ENCODE data around the gene MINDY1. TPM values are rescaled to one million over a fixed set of nuclear protein-coding genes. Genes with fewer than 3 reads are reported as not detected.

The MINDY1 gene
- total RNA-seq, 1 donor from 2014 or later: 16.8 TPM

- DNase-seq (ENCODE audit: low spot score): no peak
- no peak overlapping the region for H3K27ac Mint-ChIP-seq
- H3K9me3 Mint-ChIP-seq: no peaks in the 10 kb centered on the region
- intact Hi-C loops (cut with micrococcal nuclease): loop anchor here (1.0 kb wide), 1 partner anchor 17 kb away; no protein-coding TSS in a partner anchor
- no peaks in the 10 kb centered on the region for H3K27me3 Mint-ChIP-seq (ENCODE audit: low read depth)
- peaks cover 26% of the 10 kb centered on the region for H3K36me3 Mint-ChIP-seq (ENCODE audit: low read depth)
- H3K4me3 Mint-ChIP-seq (ENCODE audit: low read depth): no peak overlapping the region
- H3K4me1 Mint-ChIP-seq (ENCODE audit: low read depth): peaks cover 12% of the 10 kb centered on the region
Observed at GRCh38 chr1:150995896-150996295, 10.8 kb downstream of the MINDY1 start.

DNA sequence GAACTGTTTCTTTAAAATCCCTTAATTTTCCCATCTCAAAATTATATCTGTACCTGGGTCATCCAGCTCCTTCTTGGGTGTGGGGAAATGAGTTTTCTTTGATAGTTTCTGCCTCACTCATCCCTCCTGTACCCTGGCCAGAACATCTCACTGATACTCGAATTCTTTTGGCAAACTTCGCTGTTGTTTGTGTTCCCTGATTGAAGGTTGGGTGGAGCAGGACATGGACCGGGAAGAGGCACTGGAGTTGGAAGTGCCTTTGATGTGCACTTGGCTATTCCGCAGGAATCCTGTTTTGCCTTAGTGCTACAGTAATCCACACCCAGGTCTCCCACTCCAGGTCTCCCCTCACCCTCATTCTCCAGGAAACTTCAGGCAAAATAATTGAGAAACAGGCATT lies 11.2 kb downstream of the MINDY1 start:
- no peak for DNase-seq (ENCODE audit: low spot score)
- peaks cover 8% of the 10 kb centered on the region for H3K4me1 Mint-ChIP-seq (ENCODE audit: low read depth)
- H3K36me3 Mint-ChIP-seq (ENCODE audit: low read depth): peaks cover 21% of the 10 kb centered on the region
- no peaks in the 10 kb centered on the region for H3K9me3 Mint-ChIP-seq
- intact Hi-C loops (cut with micrococcal nuclease): no loop called here
- no peak overlapping the region for H3K4me3 Mint-ChIP-seq (ENCODE audit: low read depth)
- no peak overlapping the region for H3K27ac Mint-ChIP-seq
- no peaks in the 10 kb centered on the region for H3K27me3 Mint-ChIP-seq (ENCODE audit: low read depth)

- Mint-ChIP-seq H3K27me3 (ENCODE audit: low read depth) (no peaks in the 10 kb centered on the region), H3K4me1 (ENCODE audit: low read depth) (peaks cover 5% of the 10 kb centered on the region), H3K36me3 (ENCODE audit: low read depth) (peaks cover 16% of the 10 kb centered on the region), H3K9me3 (no peaks in the 10 kb centered on the region), H3K4me3 (ENCODE audit: low read depth) (no peak overlapping the region), H3K27ac (no peak overlapping the region)
- DNase-seq (ENCODE audit: low spot score): no peak
- intact Hi-C loops (cut with micrococcal nuclease): no loop called here
Observed at GRCh38 chr1:150994248-150994647, 12.5 kb downstream of the MINDY1 start.

DNA sequence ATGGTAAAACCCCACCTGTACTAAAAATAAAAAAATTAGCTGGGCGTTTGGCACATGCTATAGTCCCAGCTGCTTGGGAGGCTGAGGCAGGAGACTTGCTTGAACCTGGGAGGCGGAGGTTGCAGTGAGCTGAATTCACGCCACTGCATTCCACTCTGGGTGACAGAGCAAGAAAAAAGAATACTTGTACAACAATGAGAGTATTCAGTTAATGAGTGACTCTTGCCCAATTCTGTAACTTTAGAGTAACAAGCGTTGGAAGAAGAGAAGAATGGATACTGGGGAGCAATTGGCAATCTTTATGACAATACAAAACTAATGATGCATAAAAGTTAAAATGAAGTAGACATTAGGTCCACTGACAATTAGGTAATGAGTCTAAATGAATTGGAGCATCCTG lies 14.1 kb downstream of the MINDY1 start:
- DNase-seq (ENCODE audit: low spot score): no peak
- Mint-ChIP-seq H3K27ac (no peak overlapping the region), H3K9me3 (no peaks in the 10 kb centered on the region), H3K4me1 (ENCODE audit: low read depth) (peaks cover 5% of the 10 kb centered on the region), H3K4me3 (ENCODE audit: low read depth) (no peak overlapping the region), H3K36me3 (ENCODE audit: low read depth) (peaks cover 6% of the 10 kb centered on the region), H3K27me3 (ENCODE audit: low read depth) (no peaks in the 10 kb centered on the region)
- intact Hi-C loops (cut with micrococcal nuclease): no loop called here

GRCh38 chr1:150987924-150988323 lies 18.8 kb downstream of the MINDY1 start:
- H3K4me1 Mint-ChIP-seq (ENCODE audit: low read depth): no peaks in the 10 kb centered on the region
- H3K27ac Mint-ChIP-seq: no peak overlapping the region
- no peak for DNase-seq (ENCODE audit: low spot score)
- H3K4me3 Mint-ChIP-seq (ENCODE audit: low read depth): no peak overlapping the region
- H3K27me3 Mint-ChIP-seq (ENCODE audit: low read depth): no peaks in the 10 kb centered on the region
- intact Hi-C loops (cut with micrococcal nuclease): no loop called here
- H3K36me3 Mint-ChIP-seq (ENCODE audit: low read depth): no peaks in the 10 kb centered on the region
- H3K9me3 Mint-ChIP-seq: no peaks in the 10 kb centered on the region

GRCh38 chr1:150985179-150985825 lies 21.4 kb downstream of the MINDY1 start:
- no peaks in the 10 kb centered on the region for H3K36me3 Mint-ChIP-seq (ENCODE audit: low read depth)
- no peak overlapping the region for H3K4me3 Mint-ChIP-seq (ENCODE audit: low read depth)
- DNase-seq (ENCODE audit: low spot score): no peak
- no peaks in the 10 kb centered on the region for H3K27me3 Mint-ChIP-seq (ENCODE audit: low read depth)
- H3K4me1 Mint-ChIP-seq (ENCODE audit: low read depth): no peaks in the 10 kb centered on the region
- intact Hi-C loops (cut with micrococcal nuclease): no loop called here
- no peak overlapping the region for H3K27ac Mint-ChIP-seq
- H3K9me3 Mint-ChIP-seq: no peaks in the 10 kb centered on the region

DNA sequence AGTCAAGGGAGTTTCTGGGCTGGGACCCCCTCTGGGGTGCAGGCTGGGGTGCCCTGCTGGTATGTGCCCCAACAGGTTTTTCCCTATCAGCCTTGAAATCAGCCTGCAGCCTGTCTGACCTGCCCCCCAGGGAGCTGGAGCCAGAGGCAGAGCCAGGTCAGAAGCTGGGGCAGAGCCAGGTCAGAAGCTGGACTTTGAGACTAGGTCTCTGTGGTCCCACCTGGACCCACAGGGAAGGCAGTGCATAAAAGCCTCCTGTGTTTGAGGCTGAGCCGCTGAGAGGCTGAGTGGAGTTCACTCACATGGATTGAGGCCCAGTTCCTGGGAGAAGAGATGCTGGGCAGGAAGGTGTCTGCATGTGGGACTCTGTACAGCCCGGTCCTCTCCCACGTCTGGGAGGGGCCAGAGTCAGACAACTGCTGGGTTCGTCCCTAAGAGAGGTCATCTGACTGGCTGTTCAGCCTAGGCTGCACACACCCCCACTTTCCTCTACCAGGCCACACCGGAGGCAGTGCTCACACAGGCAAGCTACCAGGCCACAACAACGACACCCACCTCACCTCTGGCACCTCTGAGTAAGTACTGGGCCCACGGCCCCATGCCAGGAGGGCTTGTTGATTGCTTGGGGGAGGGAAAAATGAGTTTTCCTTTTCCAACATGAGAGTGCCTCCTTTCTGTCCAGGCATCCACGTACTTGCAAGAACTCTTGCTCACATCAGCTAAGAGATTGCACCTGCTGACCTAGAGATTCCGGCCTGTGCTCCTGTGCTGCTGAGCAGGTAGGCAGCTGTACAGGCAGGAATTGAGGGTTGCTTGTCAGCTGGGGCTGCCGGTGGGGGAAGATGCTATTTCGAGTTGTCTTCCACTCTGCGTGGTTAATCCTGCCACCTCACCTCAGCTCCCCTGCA lies 24.6 kb downstream of the MINDY1 start, which contains the start of gene ANXA9:
ANXA9 (plus strand) TSS at position 488 of the 908 bp plus-strand sequence. CDS start 814 bp downstream, outside the sequence.
- Mint-ChIP-seq H3K27ac (no peak within 1 kb of the TSS), H3K4me1 (ENCODE audit: low read depth) (peaks cover 11% of the 10 kb centered on the region)

DNA sequence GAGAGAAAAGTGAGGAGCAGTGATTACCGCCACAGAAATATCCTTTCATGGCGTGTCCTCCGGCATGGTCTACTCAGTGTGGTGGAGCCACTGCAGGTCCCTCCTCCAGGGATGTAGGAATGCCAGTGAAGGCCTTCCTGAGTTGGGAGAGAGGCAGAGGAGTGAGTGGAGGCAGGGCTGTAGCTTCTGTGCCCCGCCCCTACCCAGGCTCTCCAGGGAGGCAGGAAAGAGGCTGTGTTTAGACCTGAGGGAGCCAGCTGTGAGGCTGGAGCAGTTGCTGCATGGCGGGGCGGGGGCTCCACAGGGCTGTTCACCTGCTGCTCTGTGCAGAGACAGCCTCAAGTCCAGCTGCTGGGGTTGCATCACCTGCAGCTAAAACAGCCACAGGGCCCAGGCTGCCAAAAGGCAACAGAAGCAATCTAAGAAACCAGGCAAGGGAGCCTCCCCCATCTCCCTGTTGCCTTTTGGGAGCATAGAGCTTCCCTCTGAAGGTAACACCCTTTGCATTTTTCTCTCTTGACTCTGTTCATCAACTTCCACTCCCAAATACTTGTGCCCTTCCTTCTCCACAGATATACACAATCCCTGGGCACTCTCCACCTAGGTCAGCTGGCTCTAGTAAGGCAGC lies 25.4 kb downstream of the MINDY1 start:
- H3K4me3 Mint-ChIP-seq (ENCODE audit: low read depth): no peak overlapping the region
- H3K27ac Mint-ChIP-seq: no peak overlapping the region
- no peaks in the 10 kb centered on the region for H3K9me3 Mint-ChIP-seq
- no peaks in the 10 kb centered on the region for H3K27me3 Mint-ChIP-seq (ENCODE audit: low read depth)
- intact Hi-C loops (cut with micrococcal nuclease): no loop called here
- DNase-seq (ENCODE audit: low spot score): no peak
- no peaks in the 10 kb centered on the region for H3K36me3 Mint-ChIP-seq (ENCODE audit: low read depth)
- peaks cover 19% of the 10 kb centered on the region for H3K4me1 Mint-ChIP-seq (ENCODE audit: low read depth)

More for the DNA sequence above, 24.6 kb downstream of the MINDY1 start, which contains the start of gene ANXA9:
- no peaks in the 10 kb centered on the region for H3K27me3 Mint-ChIP-seq (ENCODE audit: low read depth)
- no peak for DNase-seq (ENCODE audit: low spot score)
- no peaks in the 10 kb centered on the region for H3K36me3 Mint-ChIP-seq (ENCODE audit: low read depth)
- intact Hi-C loops (cut with micrococcal nuclease): no loop called here
- H3K9me3 Mint-ChIP-seq: no peaks in the 10 kb centered on the region
- H3K4me3 Mint-ChIP-seq (ENCODE audit: low read depth): no peak within 1 kb of the TSS

GRCh38 chr1:150979092-150980056 lies 27.3 kb downstream of the MINDY1 start:
- no peaks in the 10 kb centered on the region for H3K36me3 Mint-ChIP-seq (ENCODE audit: low read depth)
- no peaks in the 10 kb centered on the region for H3K9me3 Mint-ChIP-seq
- DNase-seq (ENCODE audit: low spot score): peak; percentile 81
- intact Hi-C loops (cut with micrococcal nuclease): loop anchor here (1.0 to 2.0 kb wide), 3 partner anchors 17 to 419 kb away; partner anchors contain the start of gene GOLPH3L
- peak overlapping the region; percentile 5 for H3K27ac Mint-ChIP-seq
- H3K4me1 Mint-ChIP-seq (ENCODE audit: low read depth): peaks cover 26% of the 10 kb centered on the region
- no peaks in the 10 kb centered on the region for H3K27me3 Mint-ChIP-seq (ENCODE audit: low read depth)
- no peak overlapping the region for H3K4me3 Mint-ChIP-seq (ENCODE audit: low read depth)

DNA sequence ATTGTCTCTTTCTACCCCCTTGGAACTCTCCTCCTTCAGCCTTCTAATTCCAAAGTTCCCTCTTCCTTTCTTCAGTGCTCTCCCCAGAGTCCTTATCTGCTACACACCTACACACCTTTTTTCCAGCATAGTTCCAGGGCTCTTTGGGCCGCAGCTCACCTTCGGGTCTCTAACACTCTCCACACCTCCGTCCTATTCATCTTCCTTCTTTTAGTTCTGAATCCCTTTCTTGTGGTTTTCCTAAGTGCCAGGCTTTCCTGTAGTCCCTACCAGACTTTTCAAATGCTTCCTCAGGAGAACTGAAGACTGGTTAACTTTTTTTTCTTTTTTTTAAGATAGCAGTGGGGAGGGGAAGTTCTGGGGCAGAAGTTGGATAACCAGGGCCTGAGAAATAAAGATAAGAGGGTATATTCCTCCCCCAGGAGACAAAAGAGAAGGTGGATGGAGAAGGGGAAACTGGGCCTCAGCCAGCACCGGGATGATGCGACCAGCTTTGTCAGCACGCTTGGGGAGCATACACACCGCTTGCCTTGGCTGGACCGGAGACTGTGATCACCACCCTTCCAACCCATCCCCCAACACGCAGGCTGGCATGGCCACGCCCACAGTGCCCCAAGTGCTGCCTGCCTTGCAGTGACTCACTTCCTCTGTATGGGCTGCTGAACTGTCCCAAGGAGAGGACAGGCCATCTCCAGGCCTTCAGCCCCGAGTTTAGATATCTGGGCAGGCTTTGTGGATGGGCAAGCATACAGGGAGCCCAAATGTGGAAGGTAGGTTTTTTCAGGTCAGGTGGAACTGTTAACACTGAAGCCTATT lies 29.6 kb downstream of the MINDY1 start:
- no peaks in the 10 kb centered on the region for H3K9me3 Mint-ChIP-seq
- H3K36me3 Mint-ChIP-seq (ENCODE audit: low read depth): peaks cover 15% of the 10 kb centered on the region
- H3K4me1 Mint-ChIP-seq (ENCODE audit: low read depth): peaks cover 38% of the 10 kb centered on the region
- peak; percentile 45 for DNase-seq (ENCODE audit: low spot score)
- H3K27me3 Mint-ChIP-seq (ENCODE audit: low read depth): no peaks in the 10 kb centered on the region
- intact Hi-C loops (cut with micrococcal nuclease): loop anchor here (1.0 kb wide), 1 partner anchor 29 kb away; the partner anchor contains the start of gene MINDY1
- peak overlapping the region; percentile 69 for H3K4me3 Mint-ChIP-seq (ENCODE audit: low read depth)
- peak overlapping the region; percentile 78 for H3K27ac Mint-ChIP-seq

DNA sequence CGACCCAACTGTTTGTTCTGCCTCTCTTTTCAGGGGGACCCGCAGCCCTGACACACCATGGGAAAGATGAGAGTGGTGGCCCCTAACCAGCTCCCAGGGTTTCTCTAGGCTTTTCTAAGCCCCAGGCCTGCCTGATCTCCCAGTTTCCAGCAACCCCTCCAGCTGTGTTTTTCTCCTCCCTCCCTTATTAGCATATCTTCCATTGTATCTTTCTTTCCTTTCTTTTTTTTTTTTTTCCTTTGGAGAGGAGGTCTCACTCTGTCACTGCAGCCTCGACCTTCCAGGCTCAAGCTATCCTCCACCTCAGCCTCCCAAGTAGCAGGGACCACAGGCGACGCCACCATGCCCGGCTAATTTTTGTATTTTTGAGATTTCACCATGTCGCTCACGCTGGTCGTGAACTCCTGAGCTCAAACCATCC lies 30.3 kb downstream of the MINDY1 start:
- intact Hi-C loops (cut with micrococcal nuclease): no loop called here
- Mint-ChIP-seq H3K9me3 (no peaks in the 10 kb centered on the region), H3K4me3 (ENCODE audit: low read depth) (peak overlapping the region; percentile 69), H3K36me3 (ENCODE audit: low read depth) (peaks cover 21% of the 10 kb centered on the region), H3K27ac (peak overlapping the region; percentile 78), H3K4me1 (ENCODE audit: low read depth) (peaks cover 45% of the 10 kb centered on the region), H3K27me3 (ENCODE audit: low read depth) (no peaks in the 10 kb centered on the region)
- no peak for DNase-seq (ENCODE audit: low spot score)
